ENCODE measurements around the gene OR8J1. TPM values are rescaled to one million over a fixed set of nuclear protein-coding genes. Genes with fewer than 3 reads are reported as not detected.

OR8J1 gene
- total and polyA plus RNA-seq, 2 experiments from 2014 or later = not detected

DNA sequence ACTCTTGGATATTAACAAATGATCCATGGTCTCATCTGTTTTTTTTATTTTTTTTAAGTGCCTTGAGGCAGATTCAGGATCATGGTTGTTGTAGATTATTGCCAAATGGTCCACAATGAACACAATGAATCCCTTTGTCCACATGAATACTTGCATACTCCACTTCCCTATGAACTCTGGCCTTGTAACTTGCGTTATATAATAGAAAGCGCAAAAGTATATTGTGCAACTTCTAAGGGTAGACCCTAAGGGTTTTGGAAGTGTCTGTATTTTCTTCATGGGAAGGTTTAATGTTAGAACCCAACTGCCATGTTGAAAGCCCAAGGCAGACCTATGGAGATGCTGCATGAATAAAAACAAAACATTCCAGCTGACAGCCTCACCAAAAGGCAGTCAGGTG is 50.3 kb downstream of the OR8J1 start:
- H3K4me2 ChIP-seq = no peak overlapping the region
- Mint-ChIP-seq H3K36me3 (ENCODE audit: low read depth) (peaks cover 9% of the 10 kb centered on the region), H3K27ac (no peak overlapping the region), H3K4me1 (no peaks in the 10 kb centered on the region), H3K27me3 (ENCODE audit: insufficient read depth, low read depth, poor library complexity) (no peaks in the 10 kb centered on the region), H3K4me3 (no peak overlapping the region), H3K9me3 (peaks cover 13% of the 10 kb centered on the region)
- no peak overlapping the region for H2AFZ ChIP-seq
- H3K27ac ChIP-seq (ENCODE audit: low read depth) = no peak overlapping the region
- no peak overlapping the region for H3K4me3 ChIP-seq
- no peaks in the 10 kb centered on the region for H3F3A ChIP-seq (replicated peaks; ENCODE audit: low read depth)
- H3K4me1 ChIP-seq (ENCODE audit: insufficient read depth) = no peaks in the 10 kb centered on the region
- H3K27me3 ChIP-seq (ENCODE audit: insufficient read depth) = no peaks in the 10 kb centered on the region
- H3K36me3 ChIP-seq (ENCODE audit: insufficient read depth) = no peaks in the 10 kb centered on the region
- TF ChIP-seq, protein P1, sequence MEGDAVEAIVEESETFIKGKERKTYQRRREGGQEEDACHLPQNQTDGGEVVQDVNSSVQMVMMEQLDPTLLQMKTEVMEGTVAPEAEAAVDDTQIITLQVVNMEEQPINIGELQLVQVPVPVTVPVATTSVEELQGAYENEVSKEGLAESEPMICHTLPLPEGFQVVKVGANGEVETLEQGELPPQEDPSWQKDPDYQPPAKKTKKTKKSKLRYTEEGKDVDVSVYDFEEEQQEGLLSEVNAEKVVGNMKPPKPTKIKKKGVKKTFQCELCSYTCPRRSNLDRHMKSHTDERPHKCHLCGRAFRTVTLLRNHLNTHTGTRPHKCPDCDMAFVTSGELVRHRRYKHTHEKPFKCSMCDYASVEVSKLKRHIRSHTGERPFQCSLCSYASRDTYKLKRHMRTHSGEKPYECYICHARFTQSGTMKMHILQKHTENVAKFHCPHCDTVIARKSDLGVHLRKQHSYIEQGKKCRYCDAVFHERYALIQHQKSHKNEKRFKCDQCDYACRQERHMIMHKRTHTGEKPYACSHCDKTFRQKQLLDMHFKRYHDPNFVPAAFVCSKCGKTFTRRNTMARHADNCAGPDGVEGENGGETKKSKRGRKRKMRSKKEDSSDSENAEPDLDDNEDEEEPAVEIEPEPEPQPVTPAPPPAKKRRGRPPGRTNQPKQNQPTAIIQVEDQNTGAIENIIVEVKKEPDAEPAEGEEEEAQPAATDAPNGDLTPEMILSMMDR (conservative IDR thresholded peaks at IDR 0.05; ENCODE audit: low read depth in 2 of 2) = no peak
- TF ChIP-seq, protein P2, sequence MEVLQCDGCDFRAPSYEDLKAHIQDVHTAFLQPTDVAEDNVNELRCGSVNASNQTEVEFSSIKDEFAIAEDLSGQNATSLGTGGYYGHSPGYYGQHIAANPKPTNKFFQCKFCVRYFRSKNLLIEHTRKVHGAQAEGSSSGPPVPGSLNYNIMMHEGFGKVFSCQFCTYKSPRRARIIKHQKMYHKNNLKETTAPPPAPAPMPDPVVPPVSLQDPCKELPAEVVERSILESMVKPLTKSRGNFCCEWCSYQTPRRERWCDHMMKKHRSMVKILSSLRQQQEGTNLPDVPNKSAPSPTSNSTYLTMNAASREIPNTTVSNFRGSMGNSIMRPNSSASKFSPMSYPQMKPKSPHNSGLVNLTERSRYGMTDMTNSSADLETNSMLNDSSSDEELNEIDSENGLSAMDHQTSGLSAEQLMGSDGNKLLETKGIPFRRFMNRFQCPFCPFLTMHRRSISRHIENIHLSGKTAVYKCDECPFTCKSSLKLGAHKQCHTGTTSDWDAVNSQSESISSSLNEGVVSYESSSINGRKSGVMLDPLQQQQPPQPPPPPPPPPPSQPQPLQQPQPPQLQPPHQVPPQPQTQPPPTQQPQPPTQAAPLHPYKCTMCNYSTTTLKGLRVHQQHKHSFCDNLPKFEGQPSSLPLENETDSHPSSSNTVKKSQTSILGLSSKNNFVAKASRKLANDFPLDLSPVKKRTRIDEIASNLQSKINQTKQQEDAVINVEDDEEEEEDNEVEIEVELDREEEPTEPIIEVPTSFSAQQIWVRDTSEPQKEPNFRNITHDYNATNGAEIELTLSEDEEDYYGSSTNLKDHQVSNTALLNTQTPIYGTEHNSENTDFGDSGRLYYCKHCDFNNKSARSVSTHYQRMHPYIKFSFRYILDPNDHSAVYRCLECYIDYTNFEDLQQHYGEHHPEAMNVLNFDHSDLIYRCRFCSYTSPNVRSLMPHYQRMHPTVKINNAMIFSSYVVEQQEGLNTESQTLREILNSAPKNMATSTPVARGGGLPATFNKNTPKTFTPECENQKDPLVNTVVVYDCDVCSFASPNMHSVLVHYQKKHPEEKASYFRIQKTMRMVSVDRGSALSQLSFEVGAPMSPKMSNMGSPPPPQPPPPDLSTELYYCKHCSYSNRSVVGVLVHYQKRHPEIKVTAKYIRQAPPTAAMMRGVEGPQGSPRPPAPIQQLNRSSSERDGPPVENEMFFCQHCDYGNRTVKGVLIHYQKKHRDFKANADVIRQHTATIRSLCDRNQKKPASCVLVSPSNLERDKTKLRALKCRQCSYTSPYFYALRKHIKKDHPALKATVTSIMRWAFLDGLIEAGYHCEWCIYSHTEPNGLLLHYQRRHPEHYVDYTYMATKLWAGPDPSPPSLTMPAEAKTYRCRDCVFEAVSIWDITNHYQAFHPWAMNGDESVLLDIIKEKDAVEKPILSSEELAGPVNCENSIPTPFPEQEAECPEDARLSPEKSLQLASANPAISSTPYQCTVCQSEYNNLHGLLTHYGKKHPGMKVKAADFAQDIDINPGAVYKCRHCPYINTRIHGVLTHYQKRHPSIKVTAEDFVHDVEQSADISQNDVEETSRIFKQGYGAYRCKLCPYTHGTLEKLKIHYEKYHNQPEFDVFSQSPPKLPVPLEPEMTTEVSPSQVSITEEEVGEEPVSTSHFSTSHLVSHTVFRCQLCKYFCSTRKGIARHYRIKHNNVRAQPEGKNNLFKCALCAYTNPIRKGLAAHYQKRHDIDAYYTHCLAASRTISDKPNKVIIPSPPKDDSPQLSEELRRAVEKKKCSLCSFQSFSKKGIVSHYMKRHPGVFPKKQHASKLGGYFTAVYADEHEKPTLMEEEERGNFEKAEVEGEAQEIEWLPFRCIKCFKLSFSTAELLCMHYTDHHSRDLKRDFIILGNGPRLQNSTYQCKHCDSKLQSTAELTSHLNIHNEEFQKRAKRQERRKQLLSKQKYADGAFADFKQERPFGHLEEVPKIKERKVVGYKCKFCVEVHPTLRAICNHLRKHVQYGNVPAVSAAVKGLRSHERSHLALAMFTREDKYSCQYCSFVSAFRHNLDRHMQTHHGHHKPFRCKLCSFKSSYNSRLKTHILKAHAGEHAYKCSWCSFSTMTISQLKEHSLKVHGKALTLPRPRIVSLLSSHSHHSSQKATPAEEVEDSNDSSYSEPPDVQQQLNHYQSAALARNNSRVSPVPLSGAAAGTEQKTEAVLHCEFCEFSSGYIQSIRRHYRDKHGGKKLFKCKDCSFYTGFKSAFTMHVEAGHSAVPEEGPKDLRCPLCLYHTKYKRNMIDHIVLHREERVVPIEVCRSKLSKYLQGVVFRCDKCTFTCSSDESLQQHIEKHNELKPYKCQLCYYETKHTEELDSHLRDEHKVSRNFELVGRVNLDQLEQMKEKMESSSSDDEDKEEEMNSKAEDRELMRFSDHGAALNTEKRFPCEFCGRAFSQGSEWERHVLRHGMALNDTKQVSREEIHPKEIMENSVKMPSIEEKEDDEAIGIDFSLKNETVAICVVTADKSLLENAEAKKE (CRISPR knock-in tag; IDR thresholded peaks at IDR 0.05) = no peak
- TF ChIP-seq ZNF114 (CRISPR knock-in tag; IDR thresholded peaks at IDR 0.05) (no peak), JUNB (IDR thresholded peaks at IDR 0.05; ENCODE audit: unreplicated experiment) (no peak), EZH2phosphoT487 (IDR thresholded peaks at IDR 0.05; ENCODE audit: unreplicated experiment) (no peak), POLR2AphosphoS5 (IDR thresholded peaks at IDR 0.05; ENCODE audit: low read depth) (no peak), NANOG (IDR thresholded peaks at IDR 0.05; ENCODE audit: borderline replicate concordance) (no peak), EZH2 (IDR thresholded peaks at IDR 0.05; ENCODE audit: low read depth, unreplicated experiment) (no peak), ZNF331 (CRISPR knock-in tag; IDR thresholded peaks at IDR 0.05; ENCODE audit: low read depth) (no peak), CREB1 (CRISPR knock-in tag; IDR thresholded peaks at IDR 0.05; ENCODE audit: low read depth) (no peak)
- TF ChIP-seq, protein P3, sequence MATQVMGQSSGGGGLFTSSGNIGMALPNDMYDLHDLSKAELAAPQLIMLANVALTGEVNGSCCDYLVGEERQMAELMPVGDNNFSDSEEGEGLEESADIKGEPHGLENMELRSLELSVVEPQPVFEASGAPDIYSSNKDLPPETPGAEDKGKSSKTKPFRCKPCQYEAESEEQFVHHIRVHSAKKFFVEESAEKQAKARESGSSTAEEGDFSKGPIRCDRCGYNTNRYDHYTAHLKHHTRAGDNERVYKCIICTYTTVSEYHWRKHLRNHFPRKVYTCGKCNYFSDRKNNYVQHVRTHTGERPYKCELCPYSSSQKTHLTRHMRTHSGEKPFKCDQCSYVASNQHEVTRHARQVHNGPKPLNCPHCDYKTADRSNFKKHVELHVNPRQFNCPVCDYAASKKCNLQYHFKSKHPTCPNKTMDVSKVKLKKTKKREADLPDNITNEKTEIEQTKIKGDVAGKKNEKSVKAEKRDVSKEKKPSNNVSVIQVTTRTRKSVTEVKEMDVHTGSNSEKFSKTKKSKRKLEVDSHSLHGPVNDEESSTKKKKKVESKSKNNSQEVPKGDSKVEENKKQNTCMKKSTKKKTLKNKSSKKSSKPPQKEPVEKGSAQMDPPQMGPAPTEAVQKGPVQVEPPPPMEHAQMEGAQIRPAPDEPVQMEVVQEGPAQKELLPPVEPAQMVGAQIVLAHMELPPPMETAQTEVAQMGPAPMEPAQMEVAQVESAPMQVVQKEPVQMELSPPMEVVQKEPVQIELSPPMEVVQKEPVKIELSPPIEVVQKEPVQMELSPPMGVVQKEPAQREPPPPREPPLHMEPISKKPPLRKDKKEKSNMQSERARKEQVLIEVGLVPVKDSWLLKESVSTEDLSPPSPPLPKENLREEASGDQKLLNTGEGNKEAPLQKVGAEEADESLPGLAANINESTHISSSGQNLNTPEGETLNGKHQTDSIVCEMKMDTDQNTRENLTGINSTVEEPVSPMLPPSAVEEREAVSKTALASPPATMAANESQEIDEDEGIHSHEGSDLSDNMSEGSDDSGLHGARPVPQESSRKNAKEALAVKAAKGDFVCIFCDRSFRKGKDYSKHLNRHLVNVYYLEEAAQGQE (IDR thresholded peaks at IDR 0.05; ENCODE audit: unreplicated experiment) = no peak
- H4K20me1 ChIP-seq (replicated peaks; ENCODE audit: insufficient read depth) = no peaks in the 10 kb centered on the region
- ATAC-seq (no peak), DNase-seq (ENCODE audit: low spot score) (no peak)
- H3K9me2 ChIP-seq (ENCODE audit: insufficient read depth) = peaks cover 11% of the 10 kb centered on the region
- H3K79me2 ChIP-seq (replicated peaks; ENCODE audit: insufficient read depth) = no peaks in the 10 kb centered on the region
